Measurements from ENCODE around the gene TOPAZ1.

The TOPAZ1 gene

GRCh38 chr3:44208086-44208485 is 33.6 kb upstream of the TOPAZ1 start:
- Histone ChIP-seq H3K4me2 (ENCODE audit: low read length) (no peak overlapping the region), H4K20me1 (ENCODE audit: insufficient read depth, low read length) (no peaks in the 10 kb centered on the region), H3K4me3 (ENCODE audit: low read length) (no peak overlapping the region), H3K27ac (ENCODE audit: low read length) (no peak overlapping the region), H3K36me3 (replicated peaks; ENCODE audit: low read depth, low read length) (no peaks in the 10 kb centered on the region), H3K4me1 (ENCODE audit: low read length) (no peaks in the 10 kb centered on the region), H3K27me3 (ENCODE audit: low read depth, low read length) (peaks cover 24% of the 10 kb centered on the region), H3K9me3 (ENCODE audit: insufficient read depth, low read length) (no peaks in the 10 kb centered on the region), H2AFZ (ENCODE audit: low read depth, low read length) (no peak overlapping the region), H3K79me2 (ENCODE audit: low read length) (no peaks in the 10 kb centered on the region), H3K9ac (ENCODE audit: low read length) (no peak overlapping the region)
- no peak for TF ChIP-seq EZH2phosphoT487 (IDR thresholded peaks at IDR 0.05; ENCODE audit: low read depth)
- TF ChIP-seq CTCF (IDR thresholded peaks at IDR 0.05; ENCODE audit: low read depth, low read length): no peak

GRCh38 chr3:44208568-44208967 is 33.1 kb upstream of the TOPAZ1 start:
- Histone ChIP-seq H3K4me3 (ENCODE audit: low read length) (no peak overlapping the region), H3K27me3 (ENCODE audit: low read depth, low read length) (peaks cover 24% of the 10 kb centered on the region), H3K4me1 (ENCODE audit: low read length) (no peaks in the 10 kb centered on the region), H3K4me2 (ENCODE audit: low read length) (no peak overlapping the region), H3K9me3 (ENCODE audit: insufficient read depth, low read length) (no peaks in the 10 kb centered on the region), H3K36me3 (replicated peaks; ENCODE audit: low read depth, low read length) (no peaks in the 10 kb centered on the region), H4K20me1 (ENCODE audit: insufficient read depth, low read length) (no peaks in the 10 kb centered on the region), H2AFZ (ENCODE audit: low read depth, low read length) (no peak overlapping the region), H3K27ac (ENCODE audit: low read length) (no peak overlapping the region), H3K9ac (ENCODE audit: low read length) (no peak overlapping the region), H3K79me2 (ENCODE audit: low read length) (no peaks in the 10 kb centered on the region)
- TF ChIP-seq CTCF (IDR thresholded peaks at IDR 0.05; ENCODE audit: low read depth, low read length) (no peak), EZH2phosphoT487 (IDR thresholded peaks at IDR 0.05; ENCODE audit: low read depth) (no peak)

- no peak overlapping the region for H3K4me3 ChIP-seq (ENCODE audit: low read length)
- H3K36me3 ChIP-seq (replicated peaks; ENCODE audit: low read depth, low read length): no peaks in the 10 kb centered on the region
- peaks cover 30% of the 10 kb centered on the region for H3K27me3 ChIP-seq (ENCODE audit: low read depth, low read length)
- no peaks in the 10 kb centered on the region for H3K79me2 ChIP-seq (ENCODE audit: low read length)
- H2AFZ ChIP-seq (ENCODE audit: low read depth, low read length): no peak overlapping the region
- no peaks in the 10 kb centered on the region for H4K20me1 ChIP-seq (ENCODE audit: insufficient read depth, low read length)
- H3K4me1 ChIP-seq (ENCODE audit: low read length): no peaks in the 10 kb centered on the region
- H3K27ac ChIP-seq (ENCODE audit: low read length): no peak overlapping the region
- TF ChIP-seq CTCF (IDR thresholded peaks at IDR 0.05; ENCODE audit: low read depth, low read length): no peak
- TF ChIP-seq EZH2phosphoT487 (IDR thresholded peaks at IDR 0.05; ENCODE audit: low read depth): no peak
- no peak overlapping the region for H3K9ac ChIP-seq (ENCODE audit: low read length)
- no peak overlapping the region for H3K4me2 ChIP-seq (ENCODE audit: low read length)
- no peaks in the 10 kb centered on the region for H3K9me3 ChIP-seq (ENCODE audit: insufficient read depth, low read length)
These were observed 30.7 kb upstream of the TOPAZ1 start for GRCh38 chr3:44210967-44211366.

- no peaks in the 10 kb centered on the region for H3K4me1 ChIP-seq (ENCODE audit: low read length)
- H3K36me3 ChIP-seq (replicated peaks; ENCODE audit: low read depth, low read length): no peaks in the 10 kb centered on the region
- H3K9me3 ChIP-seq (ENCODE audit: insufficient read depth, low read length): no peaks in the 10 kb centered on the region
- no peaks in the 10 kb centered on the region for H4K20me1 ChIP-seq (ENCODE audit: insufficient read depth, low read length)
- no peak overlapping the region for H3K4me2 ChIP-seq (ENCODE audit: low read length)
- no peak overlapping the region for H3K4me3 ChIP-seq (ENCODE audit: low read length)
- no peaks in the 10 kb centered on the region for H3K79me2 ChIP-seq (ENCODE audit: low read length)
- peaks cover 29% of the 10 kb centered on the region for H3K27me3 ChIP-seq (ENCODE audit: low read depth, low read length)
- no peak for TF ChIP-seq EZH2phosphoT487 (IDR thresholded peaks at IDR 0.05; ENCODE audit: low read depth)
- TF ChIP-seq CTCF (IDR thresholded peaks at IDR 0.05; ENCODE audit: low read depth, low read length): no peak
- no peak overlapping the region for H3K9ac ChIP-seq (ENCODE audit: low read length)
- no peak overlapping the region for H2AFZ ChIP-seq (ENCODE audit: low read depth, low read length)
- H3K27ac ChIP-seq (ENCODE audit: low read length): no peak overlapping the region
These were observed 19.3 kb upstream of the TOPAZ1 start for GRCh38 chr3:44222337-44222736.

All from OCI-LY3 (cell line).